GM12878 (cell line): ENCODE results near the gene DAPK2. TPM values are rescaled to one million over a fixed set of nuclear protein-coding genes. Genes with fewer than 3 reads are reported as not detected.
A peak's percentile ranks its signal among the peaks of the same experiment; 100 is the strongest.

Experiments used
- ATAC-seq: fragments of 200-7000 bp; cut with Tn5 transposase; 3 replicates; pipeline ENCODE4 v1.9.1; 2020; ENCODE audit warnings: mild to moderate bottlenecking, moderate library complexity
- BruUV-seq: library from RNA; stranded (reverse); fragments of 400-500 nt; replicated peaks from 2 replicates; lab custom pipeline; 2021; lab: Mats Ljungman, UMichigan
- CTCF ChIA-PET: fragments of 300-600 bp; sonication (Branson Sonifier 250); formaldehyde crosslinking; extraction: SDS; loops from one replicate; lab custom pipeline; 2021; ENCODE audit warnings: inconsistent platforms; lab: Yijun Ruan, JAX
- POLR2A ChIA-PET: fragments of 350-600 bp; formaldehyde crosslinking; extraction: SDS; loops from one replicate; lab custom pipeline; 2021; ENCODE audit warnings: inconsistent platforms; lab: Charles Lee
- RAD21 ChIA-PET: fragments of 300-600 bp; sonication (Branson Sonifier 250); formaldehyde crosslinking; loops from one replicate; lab custom pipeline; 2023; ENCODE audit warnings: antibody characterized with exemption; ENCODE audit not compliant: unreplicated experiment; lab: Charles Lee
- SMC1A ChIA-PET: fragments of 300-600 bp; sonication (Branson Sonifier 250); formaldehyde crosslinking; loops from one replicate; lab custom pipeline; 2023; ENCODE audit not compliant: unreplicated experiment, uncharacterized antibody; lab: Charles Lee
- DNase-seq: peaks from one replicate; pipeline ENCODE4 v3.0.0-alpha.2; 2011; ENCODE audit warnings: low read depth, low spot score
- FAIRE-seq: peaks from 3 replicates; lab custom pipeline; 2011; peaks lifted over from hg19 to GRCh38; lab: Jason Lieb, UNC
- H2AFZ ChIP-seq: 2 replicates; pipeline ENCODE4 v1.6.0; 2011; ENCODE audit warnings: low read depth, low read length, control low read depth; ENCODE audit not compliant: control insufficient read depth
- H3K27ac ChIP-seq: 2 replicates; pipeline ENCODE4 v1.5.1; 2011; ENCODE audit warnings: control low read depth; ENCODE audit not compliant: control insufficient read depth, insufficient read depth
- H3K27me3 ChIP-seq, 2 experiments: replicated peaks in 1 of 2; 2 replicates each; pipeline versions ENCODE4 v1.6.0 to v1.6.1; 2011; ENCODE audit warnings: low read length in 1 of 2; ENCODE audit not compliant: control insufficient read depth in 2 of 2, insufficient read depth in 2 of 2
- H3K36me3 ChIP-seq, 2 experiments: 2 replicates each; pipeline ENCODE4 v1.5.1; 2011; ENCODE audit warnings: low read length in 1 of 2; ENCODE audit not compliant: control insufficient read depth in 2 of 2, insufficient read depth in 2 of 2
- H3K4me1 ChIP-seq: 2 replicates; pipeline ENCODE4 v1.6.1; 2011; ENCODE audit warnings: mild to moderate bottlenecking, low read length, moderate library complexity, mixed read lengths; ENCODE audit not compliant: control insufficient read depth, insufficient read depth
- H3K4me2 ChIP-seq: 2 replicates; pipeline ENCODE4 v1.6.0; 2011; ENCODE audit warnings: control low read depth; ENCODE audit not compliant: control insufficient read depth, insufficient read depth
- H3K4me3 ChIP-seq: fragments of 200-600 bp; sonication (generic); 2 replicates; pipeline ENCODE4 v1.5.1; 2016
- H3K79me2 ChIP-seq: 2 replicates; pipeline ENCODE4 v1.6.0; 2011; ENCODE audit warnings: low read length; ENCODE audit not compliant: control insufficient read depth, insufficient read depth
- H3K9ac ChIP-seq: 2 replicates; pipeline ENCODE4 v1.8.0; 2011; ENCODE audit warnings: low read length, control low read depth, mixed read lengths; ENCODE audit not compliant: control insufficient read depth, insufficient read depth
- H3K9me3 ChIP-seq: replicated peaks from 3 replicates; pipeline ENCODE4 v1.5.1; 2011; ENCODE audit warnings: mild to moderate bottlenecking, low read length; ENCODE audit not compliant: control insufficient read depth, insufficient read depth
- H4K20me1 ChIP-seq: 2 replicates; pipeline ENCODE4 v1.6.0; 2011; ENCODE audit not compliant: control insufficient read depth, insufficient read depth
- BCL3 ChIP-seq: IDR thresholded peaks from 2 replicates; pipeline ENCODE4 v1.6.1; 2011; ENCODE audit warnings: borderline replicate concordance, low read depth, mild to moderate bottlenecking, moderate library complexity, low read length; ENCODE audit not compliant: insufficient read depth, poor library complexity, severe bottlenecking
- CREM ChIP-seq: IDR thresholded peaks from 2 replicates; pipeline ENCODE4 v1.6.1; 2014; ENCODE audit warnings: antibody characterized with exemption, low read depth
- ETV6 ChIP-seq, 2 experiments: fragments of 450-650 bp in 1 of 2; IDR thresholded peaks in 1 of 2; conservative IDR thresholded peaks in 1 of 2; 2 replicates each; pipeline ENCODE4 v1.6.1; 2014; ENCODE audit warnings: antibody characterized with exemption in 1 of 2, borderline replicate concordance in 1 of 2, low read depth in 1 of 2, mild to moderate bottlenecking in 1 of 2, moderate library complexity in 1 of 2
- HDAC6 ChIP-seq: fragments of 200-600 bp; sonication (generic); IDR thresholded peaks from one replicate; pipeline ENCODE4 v1.8.0; 2017; ENCODE audit warnings: antibody characterized with exemption; ENCODE audit not compliant: unreplicated experiment
- MTA2 ChIP-seq: fragments of 450-650 bp; IDR thresholded peaks from 2 replicates; pipeline ENCODE4 v1.6.1; 2016; ENCODE audit warnings: low read depth, mild to moderate bottlenecking, moderate library complexity
- MYC ChIP-seq: IDR thresholded peaks from 2 replicates; pipeline ENCODE4 v1.6.1; 2011; ENCODE audit warnings: mild to moderate bottlenecking, low read length, moderate library complexity, inconsistent platforms; ENCODE audit not compliant: insufficient read depth, insufficient replicate concordance, insufficient read length, severe bottlenecking
- NKRF ChIP-seq: fragments of 450-650 bp; conservative IDR thresholded peaks from 2 replicates; pipeline ENCODE4 v1.6.1; 2017; ENCODE audit warnings: mild to moderate bottlenecking, moderate library complexity
- RAD21 ChIP-seq: IDR thresholded peaks from 2 replicates; pipeline ENCODE4 v1.6.1; 2011; ENCODE audit warnings: mild to moderate bottlenecking, low read depth, low read length, moderate library complexity; ENCODE audit not compliant: insufficient read depth
- RAD51 ChIP-seq: fragments of 450-650 bp; IDR thresholded peaks from 2 replicates; pipeline ENCODE4 v1.6.1; 2016; ENCODE audit warnings: moderate library complexity, mild to moderate bottlenecking, inconsistent platforms
- RCOR1 ChIP-seq: conservative IDR thresholded peaks from 2 replicates; pipeline ENCODE4 v1.6.1; 2012; ENCODE audit warnings: low read depth, low read length, improper control_type of control experiment
- ZNF207 ChIP-seq: fragments of 450-650 bp; IDR thresholded peaks from 2 replicates; pipeline ENCODE4 v1.6.1; 2014; ENCODE audit warnings: antibody characterized with exemption, mild to moderate bottlenecking, borderline replicate concordance
- ZNF687 ChIP-seq: fragments of 450-650 bp; IDR thresholded peaks from 2 replicates; pipeline ENCODE4 v1.6.1; 2017; ENCODE audit warnings: mild to moderate bottlenecking, moderate library complexity
- WGBS: methylation state at CpG from one replicate; pipeline ENCODE4 v1.1.6; 2016; ENCODE audit warnings: low lambda C conversion rate; ENCODE audit not compliant: insufficient replicate concordance, insufficient coverage; ENCODE audit errors: missing lambda C conversion rate; 5-methylcytosine and 5-hydroxymethylcytosine counted together
- in situ Hi-C: fragments of 300-500 bp; cut with MboI; formaldehyde crosslinking; loops from 9 replicates; pipeline ENCODE4 v1.14.3; 2018; ENCODE audit warnings: mixed read lengths
- intact Hi-C: fragments of 100-400 bp; cut with micrococcal nuclease; formaldehyde crosslinking; loops from one replicate; pipeline ENCODE4 v1.14.2; 2022; ENCODE audit not compliant: unreplicated experiment
- polyA plus RNA-seq, 11 experiments: library from polyadenylated mRNA; depleted of rRNA in 4 of 11; unstranded in 6 of 11; stranded (reverse) in 5 of 11; fragments of >200 nt; fragmentation: Nextera tagmentation in 4 of 11; fragmentation: Illumina TruSeq in 1 of 11; extraction: Ambion mirVana in 4 of 11; extraction: Trizol in 1 of 11; gene quantifications; 1 replicate in 1 of 11; 2 replicates in 10 of 11; pipeline versions ENCODE4 v1.2.1 to v1.2.3, GENCODE V29; 2011 to 2016; ENCODE audit warnings: inconsistent platforms in 2 of 11, missing spikeins in 2 of 11, low read depth in 1 of 11
- total RNA-seq, 4 experiments: library from RNA; depleted of rRNA in 3 of 4; stranded (reverse); fragments of >200 nt in 3 of 4; fragmentation: Illumina TruSeq in 1 of 4; extraction: Trizol in 1 of 4; gene quantifications; 2 replicates each; pipeline versions ENCODE4 v1.2.1 to v1.2.3, GENCODE V29; 2013 to 2021

The DAPK2 gene
- total and polyA plus RNA-seq, 10 of the 15 experiments (the other 5 are each of a cell fraction or from before 2014, with no cell fraction given): 0.69 to 8.4 (median 4.1) TPM

- no peak for TF ChIP-seq ZNF687
- TF ChIP-seq RAD51: no peak
- TF ChIP-seq ETV6 (conservative IDR thresholded peaks at IDR 0.05 in 1 of 2, IDR thresholded peaks at IDR 0.05 in 1 of 2; ENCODE audit: borderline replicate concordance in 1 of 2, low read depth in 1 of 2): no peak
These were observed 184.3 kb downstream of the DAPK2 start (continued) for GRCh38 chr15:63861946-63862517.

- H3K4me2 ChIP-seq: no peak overlapping the region
- ChIA-PET SMC1A (interaction anchor here (0.7 to 3.8 kb wide), 8 partner anchors 8 to 177 kb away, joined by 3 to 16 read pairs (median 6); no protein-coding TSS in a partner anchor), CTCF (interaction anchor here (0.9 to 3.8 kb wide), 7 partner anchors 9 to 149 kb away, joined by 3 to 14 read pairs (median 3); no protein-coding TSS in a partner anchor)
- H3K9ac ChIP-seq: peak overlapping the region; percentile 16
- FAIRE-seq: no peak
- H4K20me1 ChIP-seq: no peaks in the 10 kb centered on the region
- TF ChIP-seq MYC (no peak), RAD21 (no peak), HDAC6 (no peak), RCOR1 (no peak), CREM (no peak), NKRF (no peak), ZNF207 (no peak), BCL3 (no peak), MTA2 (no peak)
- TF ChIP-seq, all 136 proteins: peak for 0
- BruUV-seq: no TSS peak
- POLR2A ChIA-PET: interaction anchor here (1.1 to 2.1 kb wide), 2 partner anchors 10 to 18 kb away, joined by 5 to 9 read pairs; no protein-coding TSS in a partner anchor
- H3K4me3 ChIP-seq: no peak overlapping the region
- H3K79me2 ChIP-seq: no peaks in the 10 kb centered on the region
- in situ Hi-C loops: no loop called here
- no peaks in the 10 kb centered on the region for H3K36me3 ChIP-seq
- H3K9me3 ChIP-seq: no peaks in the 10 kb centered on the region
- H3K27me3 ChIP-seq: no peaks in the 10 kb centered on the region
- H2AFZ ChIP-seq: peak overlapping the region; percentile 71
- 60% methylated on average over 4 of the region's 4 CpGs for WGBS
- RAD21 ChIA-PET: interaction anchor here (1.0 kb wide), 1 partner anchor 19 kb away, joined by 3 read pairs; no protein-coding TSS in a partner anchor
- H3K4me1 ChIP-seq: peaks cover 9% of the 10 kb centered on the region
- DNase-seq (no peak), ATAC-seq (no peak)
- H3K27ac ChIP-seq: no peak overlapping the region; the same call in 1 of the 2 replicates
- intact Hi-C loops: no loop called here
These were observed 185.7 kb downstream of the DAPK2 start for GRCh38 chr15:63860555-63860954.
